HCT116 (cell line): ENCODE results near the gene NOXRED1. TPM values are rescaled to one million over a fixed set of nuclear protein-coding genes. Genes with fewer than 3 reads are reported as not detected.

Source experiments
- ATAC-seq: fragments of 200-7000 bp; cut with Tn5 transposase; 2 replicates; pipeline ENCODE4 v1.9.1; 2020; ENCODE audit warnings: mild to moderate bottlenecking, moderate library complexity
- BruUV-seq: library from RNA; stranded (reverse); fragments of 400-500 nt; replicated peaks from 2 replicates; lab custom pipeline; 2021; lab: Mats Ljungman, UMichigan
- CTCF ChIA-PET: fragments of 300-600 bp; sonication (Branson Sonifier 250); formaldehyde crosslinking; loops from one replicate; lab custom pipeline; 2021; ENCODE audit warnings: antibody characterized with exemption; lab: Charles Lee
- POLR2A ChIA-PET: fragments of 300-600, 350-600 bp; sonication (Branson Sonifier 250); formaldehyde crosslinking; loops from one replicate; lab custom pipeline; 2021; ENCODE audit warnings: antibody characterized with exemption; lab: Charles Lee
- RAD21 ChIA-PET, 2 experiments: fragments of 300-600 bp; sonication (Branson Sonifier 250); formaldehyde crosslinking; loops; one replicate each; lab custom pipeline; 2023; ENCODE audit warnings: low total read pairs in 2 of 2; ENCODE audit not compliant: uncharacterized antibody in 2 of 2, unreplicated experiment in 2 of 2, low non-redundant PET in 1 of 2; lab: Charles Lee
- DNase-seq: peaks from one replicate; pipeline ENCODE4 v3.0.0-alpha.2; 2010; ENCODE audit warnings: low read depth, low spot score
- H2AFZ ChIP-seq: fragments of 200-600 bp; shearing (Covaris generic), sonication (generic); 2 replicates; pipeline ENCODE4 v1.6.1; 2017; ENCODE audit warnings: low read depth, mixed run types, mixed read lengths, antibody characterized with exemption, low read length; ENCODE audit not compliant: poor library complexity, severe bottlenecking
- H3K27ac ChIP-seq: 2 replicates; pipeline ENCODE4 v1.5.1; 2012; ENCODE audit warnings: low read depth, low read length
- H3K27me3 ChIP-seq: fragments of 200-600 bp; sonication (generic); 2 replicates; pipeline ENCODE4 v1.6.1; 2016; ENCODE audit warnings: mixed run types, low read length, mixed read lengths; ENCODE audit not compliant: insufficient read depth
- H3K36me3 ChIP-seq, 2 experiments: fragments of 200-500 bp in 1 of 2; fragments of 200-600 bp in 1 of 2; sonication (Bioruptor generic) in 1 of 2; sonication (generic) in 1 of 2; 2 replicates each; pipeline versions ENCODE4 v1.5.1 to v1.6.1; 2014 to 2016; ENCODE audit warnings: low read length in 2 of 2, inconsistent platforms in 1 of 2, mixed read lengths in 1 of 2, mixed run types in 1 of 2; ENCODE audit not compliant: insufficient read depth in 2 of 2, control insufficient read depth in 1 of 2
- H3K4me1 ChIP-seq, 2 experiments: fragments of 200-600 bp in 1 of 2; sonication (generic) in 1 of 2; 2 replicates each; pipeline versions ENCODE4 v1.5.1 to v1.6.1; 2012 to 2017; ENCODE audit warnings: low read length in 2 of 2, inconsistent platforms in 1 of 2, mild to moderate bottlenecking in 1 of 2, mixed read lengths in 1 of 2, mixed run types in 1 of 2, moderate library complexity in 1 of 2; ENCODE audit not compliant: insufficient read depth in 2 of 2, control insufficient read depth in 1 of 2
- H3K4me2 ChIP-seq: fragments of 200-600 bp; sonication (generic); 2 replicates; pipeline ENCODE4 v1.6.1; 2017; ENCODE audit warnings: mixed run types, low read length, mixed read lengths
- H3K4me3 ChIP-seq, 2 experiments: fragments of 200-600 bp in 1 of 2; sonication (generic) in 1 of 2; replicated peaks in 1 of 2; 2 replicates each; pipeline ENCODE4 v1.5.1; 2011 to 2016; ENCODE audit warnings: low read length in 2 of 2, control low read depth in 1 of 2, low read depth in 1 of 2, mild to moderate bottlenecking in 1 of 2, mixed read lengths in 1 of 2, mixed run types in 1 of 2
- H3K79me2 ChIP-seq: fragments of 200-600 bp; sonication (generic); 2 replicates; pipeline ENCODE4 v1.6.1; 2017; ENCODE audit warnings: mild to moderate bottlenecking, mixed run types, low read length, moderate library complexity, mixed read lengths; ENCODE audit not compliant: insufficient read depth
- H3K9ac ChIP-seq: fragments of 200-600 bp; sonication (generic); 2 replicates; pipeline ENCODE4 v1.6.1; 2016; ENCODE audit warnings: low read length, mixed read lengths
- H3K9me2 ChIP-seq: fragments of 200-600 bp; sonication (generic), shearing (Covaris generic); 2 replicates; pipeline ENCODE4 v1.6.1; 2017; ENCODE audit warnings: mixed run types, mild to moderate bottlenecking, moderate library complexity; ENCODE audit not compliant: insufficient read depth
- H3K9me3 ChIP-seq, 2 experiments: fragments of 200-500 bp in 1 of 2; fragments of 200-600 bp in 1 of 2; sonication (Bioruptor generic) in 1 of 2; sonication (generic) in 1 of 2; 2 replicates each; pipeline ENCODE4 v1.6.1; 2014 to 2017; ENCODE audit warnings: low read length in 2 of 2, mixed read lengths in 2 of 2, inconsistent platforms in 1 of 2, low read depth in 1 of 2, mild to moderate bottlenecking in 1 of 2, mixed run types in 1 of 2, moderate library complexity in 1 of 2; ENCODE audit not compliant: control insufficient read depth in 1 of 2, insufficient read depth in 1 of 2
- H4K20me1 ChIP-seq: fragments of 200-600 bp; sonication (generic), shearing (Covaris generic); 2 replicates; pipeline ENCODE4 v1.6.1; 2017; ENCODE audit warnings: mixed run types, mild to moderate bottlenecking, moderate library complexity; ENCODE audit not compliant: insufficient read depth
- CBX3 ChIP-seq: IDR thresholded peaks from 2 replicates; pipeline ENCODE4 v1.6.1; 2012; ENCODE audit warnings: low read depth
- EGR1 ChIP-seq: IDR thresholded peaks from 2 replicates; pipeline ENCODE4 v1.6.1; 2012; ENCODE audit warnings: low read depth
- EZH2 ChIP-seq: fragments of 200-600 bp; sonication (generic); IDR thresholded peaks from 2 replicates; pipeline ENCODE4 v1.6.1; 2017; ENCODE audit warnings: antibody characterized with exemption, mixed run types
- EZH2phosphoT487 ChIP-seq: fragments of 200-600 bp; IDR thresholded peaks from 2 replicates; pipeline ENCODE4 v1.6.1; 2018; ENCODE audit warnings: antibody characterized with exemption, borderline replicate concordance
- FOSL1 ChIP-seq: IDR thresholded peaks from 2 replicates; pipeline ENCODE4 v1.6.1; 2012; ENCODE audit warnings: low read depth
- JUND ChIP-seq: IDR thresholded peaks from 2 replicates; pipeline ENCODE4 v1.6.1; 2012
- POLR2A ChIP-seq: IDR thresholded peaks from 2 replicates; pipeline ENCODE4 v1.7.0; 2011; ENCODE audit warnings: borderline replicate concordance; ENCODE audit not compliant: insufficient read depth, insufficient read length; ENCODE audit errors: extremely low read depth
- POLR2AphosphoS5 ChIP-seq: IDR thresholded peaks from 2 replicates; pipeline ENCODE4 v1.6.1; 2011; ENCODE audit warnings: mild to moderate bottlenecking, low read depth, low read length, moderate library complexity
- SIN3A ChIP-seq: IDR thresholded peaks from 2 replicates; pipeline ENCODE4 v1.6.1; 2012; ENCODE audit warnings: low read depth
- SP1 ChIP-seq: IDR thresholded peaks from 2 replicates; pipeline ENCODE4 v1.6.1; 2012; ENCODE audit warnings: low read depth
- SRF ChIP-seq: IDR thresholded peaks from 2 replicates; pipeline ENCODE4 v1.6.1; 2012; ENCODE audit warnings: low read depth
- ZFX ChIP-seq: fragments of 450-650 bp; IDR thresholded peaks from 2 replicates; pipeline ENCODE4 v1.6.1; 2017
- ZNF274 ChIP-seq: fragments of 200-500 bp; sonication (Bioruptor generic); IDR thresholded peaks from 2 replicates; pipeline ENCODE4 v1.6.1; 2014; ENCODE audit warnings: mild to moderate bottlenecking, low read depth, low read length, inconsistent platforms
- intact Hi-C: fragments of 100-400 bp; cut with micrococcal nuclease; formaldehyde crosslinking; loops from 2 replicates; pipeline ENCODE4 v1.10.0; 2022
- total RNA-seq: library from RNA; stranded (reverse); gene quantifications from one replicate; pipeline ENCODE4 v1.2.1, GENCODE V29; 2021; ENCODE audit not compliant: unreplicated experiment
- TF ChIP-seq, protein P1 (sequence below): IDR thresholded peaks from 2 replicates; pipeline ENCODE4 v1.6.1; 2012
- TF ChIP-seq, protein P2 (sequence below): IDR thresholded peaks from 2 replicates; pipeline ENCODE4 v1.6.1; 2011; ENCODE audit warnings: mild to moderate bottlenecking, low read length, moderate library complexity; ENCODE audit not compliant: insufficient replicate concordance; ENCODE audit errors: extremely low read depth

The NOXRED1 gene
- total RNA-seq, 1 experiment from 2014 or later = 0.66 TPM

DNA sequence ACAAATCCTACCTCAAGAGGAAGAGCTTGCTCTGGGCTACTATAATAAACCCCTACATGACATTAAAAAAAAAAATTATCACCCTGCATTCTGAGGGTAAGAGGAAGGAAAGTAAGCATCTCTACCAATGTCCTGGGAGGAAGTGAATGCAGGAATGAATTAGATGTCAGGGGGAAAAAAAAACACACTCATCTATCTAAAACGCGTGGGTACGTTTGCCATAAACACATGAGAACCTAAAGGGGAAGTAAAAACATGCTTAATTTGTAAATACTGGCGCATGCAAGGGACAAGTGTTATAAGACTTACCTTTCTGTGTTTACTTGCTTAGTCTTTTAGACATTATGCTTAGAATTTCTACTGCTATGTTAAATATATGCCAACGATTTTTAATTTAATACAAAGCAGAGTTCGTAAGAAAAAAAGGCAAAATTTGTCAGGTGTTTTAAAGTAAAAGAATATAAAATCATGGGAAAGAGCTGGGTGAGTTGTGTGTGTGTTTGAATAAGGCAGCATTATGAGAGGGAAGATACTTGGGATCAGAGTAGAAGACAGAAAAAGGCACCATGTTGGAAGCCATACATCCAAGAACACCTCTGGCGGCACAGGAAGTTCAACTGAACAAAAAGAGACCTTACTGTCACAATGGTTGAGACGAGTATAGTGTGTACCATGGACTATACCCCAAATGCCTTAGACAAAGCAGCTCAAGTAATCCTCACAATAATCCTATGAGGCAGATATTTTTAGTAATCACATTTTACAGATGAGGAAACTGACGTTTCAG, 48.0 kb downstream of the NOXRED1 start:
- ChIA-PET CTCF (no interaction called here), POLR2A (no interaction called here)

More for the DNA sequence above, 48.0 kb downstream of the NOXRED1 start:
- H4K20me1 ChIP-seq = no peaks in the 10 kb centered on the region
- H2AFZ ChIP-seq = no peak overlapping the region
- H3K4me2 ChIP-seq = peak overlapping the region; percentile 88
- no peak for DNase-seq
- peaks cover 31% of the 10 kb centered on the region for H3K79me2 ChIP-seq
- H3K9me2 ChIP-seq = no peaks in the 10 kb centered on the region
- no peaks in the 10 kb centered on the region for H3K9me3 ChIP-seq
- no peak overlapping the region for H3K27ac ChIP-seq
- H3K36me3 ChIP-seq = no peaks in the 10 kb centered on the region
- H3K4me1 ChIP-seq = peaks cover 12 to 16% of the 10 kb centered on the region in 2 experiments; a peak in 3 of 4 replicates
- intact Hi-C loops = loop anchor here (5.0 kb wide), 1 partner anchor 82 kb away; the partner anchor contains the start of genes AHSA1 and VIPAS39
- H3K9ac ChIP-seq = peak overlapping the region; percentile 80; the same call in 1 of the 2 replicates
- H3K4me3 ChIP-seq = peak overlapping the region; percentile 64 to 69; a peak in 3 of 4 replicates
- TF ChIP-seq EZH2 (no peak), SP1 (no peak), ZFX (no peak), CBX3 (no peak), FOSL1 (no peak), EZH2phosphoT487 (no peak), POLR2AphosphoS5 (no peak), SIN3A (no peak), POLR2A (no peak), ZNF274 (no peak), JUND (no peak), SRF (no peak), EGR1 (no peak)
- TF ChIP-seq, protein P1, sequence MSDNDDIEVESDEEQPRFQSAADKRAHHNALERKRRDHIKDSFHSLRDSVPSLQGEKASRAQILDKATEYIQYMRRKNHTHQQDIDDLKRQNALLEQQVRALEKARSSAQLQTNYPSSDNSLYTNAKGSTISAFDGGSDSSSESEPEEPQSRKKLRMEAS = no peak
- TF ChIP-seq, protein P2, sequence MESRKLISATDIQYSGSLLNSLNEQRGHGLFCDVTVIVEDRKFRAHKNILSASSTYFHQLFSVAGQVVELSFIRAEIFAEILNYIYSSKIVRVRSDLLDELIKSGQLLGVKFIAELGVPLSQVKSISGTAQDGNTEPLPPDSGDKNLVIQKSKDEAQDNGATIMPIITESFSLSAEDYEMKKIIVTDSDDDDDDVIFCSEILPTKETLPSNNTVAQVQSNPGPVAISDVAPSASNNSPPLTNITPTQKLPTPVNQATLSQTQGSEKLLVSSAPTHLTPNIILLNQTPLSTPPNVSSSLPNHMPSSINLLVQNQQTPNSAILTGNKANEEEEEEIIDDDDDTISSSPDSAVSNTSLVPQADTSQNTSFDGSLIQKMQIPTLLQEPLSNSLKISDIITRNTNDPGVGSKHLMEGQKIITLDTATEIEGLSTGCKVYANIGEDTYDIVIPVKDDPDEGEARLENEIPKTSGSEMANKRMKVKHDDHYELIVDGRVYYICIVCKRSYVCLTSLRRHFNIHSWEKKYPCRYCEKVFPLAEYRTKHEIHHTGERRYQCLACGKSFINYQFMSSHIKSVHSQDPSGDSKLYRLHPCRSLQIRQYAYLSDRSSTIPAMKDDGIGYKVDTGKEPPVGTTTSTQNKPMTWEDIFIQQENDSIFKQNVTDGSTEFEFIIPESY = no peak
- TF ChIP-seq, all 23 proteins: peak for 0
- BruUV-seq = TSS peak; percentile 56
- no peak for ATAC-seq
- H3K27me3 ChIP-seq = no peaks in the 10 kb centered on the region; the same call in 1 of the 2 replicates
- RAD21 ChIA-PET = no interaction called here
